DMS53 treated with DMSO at 0.1 percent for 48 hours (cell line): ENCODE data around the gene DPP8.
A peak's percentile ranks its signal among the peaks of the same experiment; 100 is the strongest.
"Not testable (repeated sequence)": the region's sequence is repeated elsewhere in the genome, so short reads cannot be mapped to it uniquely, and the experiment has no call there.

ENCODE experiments used
- DNase-seq: peaks from one replicate; lab custom pipeline; 2025; ENCODE audit not compliant: unreplicated experiment; lab: John Stamatoyannopoulos, UW

The DPP8 gene

GRCh38 chr15:65516997-65517865, at the start of gene DPP8:
DPP8 (minus strand) TSS chr15:65517689; CDS start chr15:65512553, 5,136 bp downstream.
- peak; percentile 84 for DNase-seq

- DNase-seq = no peak
Measured at GRCh38 chr15:65561934-65562333, 44.4 kb upstream of the DPP8 start.

DNA sequence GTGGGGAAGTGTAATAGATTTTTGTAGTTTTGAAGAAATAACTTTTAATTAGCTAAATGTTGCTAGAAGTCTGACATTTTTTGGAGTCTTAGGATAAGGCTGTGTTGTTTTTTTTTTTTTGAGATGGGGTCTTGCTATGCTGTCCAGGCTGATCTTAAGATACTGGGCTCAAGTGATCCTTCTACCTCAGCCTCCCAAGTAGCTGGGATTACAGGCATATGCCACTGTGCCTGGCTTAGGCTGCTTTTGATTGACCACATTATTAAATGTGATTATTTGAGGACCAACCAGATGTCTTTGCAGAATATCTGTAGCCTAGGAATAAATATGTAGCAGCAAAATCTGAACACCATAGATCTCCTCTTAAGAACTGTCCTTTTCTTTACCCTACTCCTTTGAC, 42.5 kb upstream of the DPP8 start:
- DNase-seq = no peak

DNA sequence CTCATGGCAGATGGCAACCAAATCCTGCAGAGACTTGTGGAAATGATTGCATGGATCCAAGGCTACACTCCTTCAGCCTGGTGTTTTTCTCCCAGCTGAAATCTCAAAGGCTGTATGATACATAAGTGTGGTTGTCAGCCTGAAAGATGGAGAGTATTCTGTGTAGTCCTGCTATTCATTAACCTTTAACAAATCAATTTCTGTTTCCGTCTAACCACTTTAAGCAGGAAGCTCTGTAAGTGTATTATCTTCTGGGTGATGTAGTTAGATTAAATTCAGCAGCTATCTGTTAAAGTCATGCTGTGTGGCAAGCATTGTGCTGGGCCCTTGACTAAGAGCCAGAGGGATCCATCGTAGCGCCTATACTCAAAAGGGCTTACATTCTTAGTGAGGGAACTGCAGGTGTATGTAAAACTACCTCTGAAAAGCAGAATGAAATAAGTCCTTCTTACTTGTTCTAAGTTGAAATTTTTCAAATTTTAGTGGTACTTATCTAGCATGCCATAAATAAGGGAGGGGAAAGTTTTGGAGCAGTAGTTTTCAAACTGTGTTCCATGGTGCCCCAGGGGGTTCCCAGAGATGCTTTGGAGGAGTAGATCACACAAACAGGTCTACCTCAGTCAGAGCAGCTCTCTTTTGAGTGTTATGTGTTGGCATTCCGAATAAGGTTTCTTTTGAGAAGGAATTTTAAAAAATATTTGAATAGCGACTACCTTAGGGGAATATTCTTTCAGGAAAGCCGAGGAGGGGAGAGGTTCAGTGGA, 41.7 kb upstream of the DPP8 start:
- no peak for DNase-seq

DNA sequence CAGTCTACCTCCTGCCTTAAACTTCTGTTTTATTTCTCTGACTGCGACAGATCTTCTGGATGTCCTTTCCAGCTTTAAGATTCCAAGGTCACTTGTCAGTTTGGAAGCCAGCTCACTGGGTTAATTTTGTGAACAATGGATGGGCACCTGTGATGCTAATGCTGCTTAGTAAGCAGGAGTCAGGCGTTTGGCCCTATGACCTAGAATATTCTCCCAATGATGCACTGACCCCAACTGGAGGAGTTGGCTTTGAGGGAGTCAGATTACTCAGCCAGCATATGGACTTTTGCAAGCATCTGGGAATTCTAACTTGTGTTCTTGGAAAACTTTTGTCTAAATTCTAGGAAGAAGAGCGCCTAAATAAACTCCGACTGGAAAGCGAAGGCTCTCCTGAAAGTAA, 40.8 kb upstream of the DPP8 start:
- no peak for DNase-seq

GRCh38 chr15:65556622-65557021, 39.1 kb upstream of the DPP8 start:
- DNase-seq = no peak

- DNase-seq = no peak
Measured at GRCh38 chr15:65553691-65554090, 36.2 kb upstream of the DPP8 start.

DNA sequence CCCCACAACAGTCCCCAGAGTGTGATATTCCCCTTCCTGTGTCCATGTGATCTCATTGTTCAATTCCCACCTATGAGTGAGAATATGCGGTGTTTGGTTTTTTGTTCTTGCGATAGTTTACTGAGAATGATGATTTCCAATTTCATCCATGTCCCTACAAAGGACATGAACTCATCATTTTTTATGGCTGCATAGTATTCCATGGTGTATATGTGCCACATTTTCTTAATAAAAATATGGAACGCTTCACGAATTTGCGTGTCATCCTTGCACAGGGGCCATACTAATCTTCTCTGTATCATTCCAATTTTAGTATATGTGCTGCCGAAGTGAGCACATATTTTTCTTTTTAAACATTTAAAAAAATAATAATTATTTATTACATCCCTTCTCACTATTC, 35.4 kb upstream of the DPP8 start:
- not testable (repeated sequence) for DNase-seq

DNA sequence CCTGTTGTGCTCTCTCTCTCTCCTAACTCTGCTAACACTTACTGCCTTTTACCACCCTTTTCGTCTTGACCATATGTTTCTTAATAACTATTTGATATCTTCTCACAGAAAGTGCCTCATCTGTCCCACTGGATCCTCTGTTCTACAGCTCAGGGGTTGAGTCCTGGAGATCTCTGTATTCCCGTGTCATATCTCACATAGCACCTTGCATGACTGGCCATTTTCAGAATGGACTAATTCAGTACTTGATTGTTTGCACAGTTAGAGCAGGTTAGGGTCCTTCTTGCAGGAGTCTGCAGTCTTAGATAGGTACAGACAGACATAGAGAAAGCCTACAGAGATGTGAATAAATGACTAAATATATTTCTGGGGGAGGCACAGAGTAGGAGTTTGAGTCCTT, 33.7 kb upstream of the DPP8 start:
- no peak for DNase-seq

DNA sequence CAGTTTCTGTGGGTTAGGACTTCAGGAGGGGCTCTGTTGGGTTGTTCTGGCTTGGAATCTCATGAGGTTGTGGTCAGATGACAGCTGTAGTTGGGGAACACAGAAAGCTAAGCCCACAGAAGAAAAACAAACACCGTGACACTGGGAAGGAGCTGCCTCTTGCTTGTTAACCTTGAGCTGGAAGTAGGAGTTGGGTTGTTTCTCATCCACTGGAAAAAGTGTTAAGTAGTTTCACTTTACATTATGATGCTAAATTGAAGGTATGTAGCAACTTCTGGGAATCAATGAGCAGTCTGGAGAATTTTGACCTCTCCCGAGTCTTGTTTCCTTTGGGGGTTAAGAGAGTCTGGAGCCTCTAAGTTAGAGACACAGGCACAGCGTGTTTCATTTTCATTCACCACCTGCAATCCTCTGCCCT, 33.2 kb upstream of the DPP8 start:
- no peak for DNase-seq

- not testable (repeated sequence) for DNase-seq
Measured at GRCh38 chr15:65549288-65549687, 31.8 kb upstream of the DPP8 start.

DNA sequence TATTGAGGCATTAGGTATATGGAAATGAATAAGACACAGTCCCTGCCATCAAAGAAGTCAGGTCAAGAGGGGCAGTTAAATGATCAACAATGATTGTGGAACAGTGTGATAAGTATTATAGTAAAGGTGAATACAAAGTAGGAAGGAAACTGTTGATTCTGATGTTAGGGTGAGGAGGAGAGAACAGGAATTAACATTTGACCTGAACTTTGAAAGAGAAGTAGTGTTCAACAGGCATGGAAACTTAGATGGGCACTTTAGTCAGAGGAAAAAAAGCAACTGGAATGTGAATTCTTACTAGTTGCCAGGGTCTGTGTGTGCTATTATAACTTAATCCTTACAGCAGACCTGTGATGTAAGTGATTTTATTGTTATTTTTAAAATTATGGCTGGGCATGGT, 30.4 kb upstream of the DPP8 start:
- DNase-seq = no peak

GRCh38 chr15:65541231-65541820, 23.8 kb upstream of the DPP8 start:
- no peak for DNase-seq

DNA sequence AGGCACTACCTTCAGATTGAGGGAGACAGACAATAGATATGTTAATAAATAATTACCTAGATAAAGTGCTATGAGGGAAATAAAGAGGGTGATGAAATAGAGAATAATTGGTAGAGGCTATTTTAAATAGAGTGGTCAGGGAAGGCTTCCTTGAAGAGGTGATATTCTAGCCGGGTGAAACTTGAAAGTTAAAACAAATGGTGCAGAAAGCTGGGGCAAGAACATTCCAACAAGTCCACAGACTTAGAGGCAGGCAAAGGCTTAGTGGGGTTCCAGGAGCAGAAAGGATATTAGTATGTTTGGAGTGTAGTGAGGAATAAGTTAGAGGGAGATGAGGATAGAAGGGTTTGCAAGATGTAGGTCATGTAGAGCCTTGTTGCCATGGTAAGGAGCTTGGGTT, 22.8 kb upstream of the DPP8 start:
- DNase-seq = no peak

DNA sequence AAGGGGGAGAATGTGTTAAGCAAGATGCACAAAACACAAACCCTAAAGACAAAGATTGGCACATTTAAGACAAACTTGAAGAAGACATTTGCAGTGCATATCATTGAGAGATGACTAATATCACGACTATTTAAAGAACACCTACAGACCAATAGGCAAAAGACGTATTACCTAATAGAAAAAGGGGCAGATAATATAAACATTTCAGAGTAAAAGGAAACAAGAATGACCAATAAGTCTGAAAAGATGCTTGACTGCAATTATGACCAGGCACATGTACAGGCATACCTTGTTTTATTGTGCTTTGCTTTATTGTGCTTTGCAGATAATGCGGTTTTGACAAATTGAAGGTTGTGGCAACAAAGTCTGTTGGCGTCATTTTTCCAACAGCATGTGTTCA, 17.7 kb upstream of the DPP8 start:
- DNase-seq = no peak

DNA sequence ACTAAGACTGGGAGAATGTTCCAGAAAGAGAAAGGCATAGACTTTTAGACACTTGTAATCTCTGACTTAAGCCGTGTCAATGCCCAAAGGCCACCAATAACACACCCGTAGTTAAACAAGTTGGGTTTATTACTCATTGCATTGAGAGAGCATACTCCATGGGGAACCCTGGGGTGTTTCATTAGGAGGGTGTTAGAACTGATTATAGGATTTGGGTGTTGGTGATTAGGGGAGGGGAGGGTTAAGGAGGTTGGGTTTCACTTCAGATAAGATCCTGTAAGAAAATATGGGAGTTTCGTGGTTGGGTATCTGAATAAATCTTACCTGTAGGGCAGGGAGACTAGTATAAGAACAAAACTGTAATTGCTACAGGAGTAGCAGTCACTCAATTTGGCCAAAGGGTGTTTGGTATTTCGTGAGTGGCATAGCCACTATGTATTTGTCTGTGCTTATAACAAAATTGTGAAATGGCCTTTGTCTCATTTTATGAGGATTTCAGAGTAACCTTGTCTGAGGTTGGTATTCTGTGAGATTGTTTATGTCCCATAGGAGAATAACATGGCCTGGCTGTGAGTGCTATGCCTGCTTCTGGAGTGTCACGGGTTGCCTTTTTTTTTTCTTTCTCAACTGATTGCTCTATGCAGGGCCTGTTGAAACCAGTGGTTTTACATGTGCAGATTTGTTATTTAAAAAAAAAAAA, 15.7 kb upstream of the DPP8 start:
- no peak for DNase-seq

DNA sequence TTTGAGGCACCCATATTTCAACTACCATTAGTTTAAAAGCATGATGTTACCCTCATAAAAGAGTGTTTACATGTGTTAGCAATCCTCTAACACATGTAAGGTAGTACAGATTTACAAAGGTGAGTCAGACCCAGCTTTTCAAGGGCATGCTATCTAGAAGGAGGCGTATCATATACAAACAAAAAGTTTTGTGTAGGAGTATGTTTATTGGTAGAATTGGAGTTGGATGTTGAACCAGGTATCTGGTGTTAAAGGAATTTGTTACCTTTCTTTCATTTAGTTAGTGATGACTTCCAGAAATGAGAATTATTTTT, 15.2 kb upstream of the DPP8 start:
- DNase-seq = no peak

DNA sequence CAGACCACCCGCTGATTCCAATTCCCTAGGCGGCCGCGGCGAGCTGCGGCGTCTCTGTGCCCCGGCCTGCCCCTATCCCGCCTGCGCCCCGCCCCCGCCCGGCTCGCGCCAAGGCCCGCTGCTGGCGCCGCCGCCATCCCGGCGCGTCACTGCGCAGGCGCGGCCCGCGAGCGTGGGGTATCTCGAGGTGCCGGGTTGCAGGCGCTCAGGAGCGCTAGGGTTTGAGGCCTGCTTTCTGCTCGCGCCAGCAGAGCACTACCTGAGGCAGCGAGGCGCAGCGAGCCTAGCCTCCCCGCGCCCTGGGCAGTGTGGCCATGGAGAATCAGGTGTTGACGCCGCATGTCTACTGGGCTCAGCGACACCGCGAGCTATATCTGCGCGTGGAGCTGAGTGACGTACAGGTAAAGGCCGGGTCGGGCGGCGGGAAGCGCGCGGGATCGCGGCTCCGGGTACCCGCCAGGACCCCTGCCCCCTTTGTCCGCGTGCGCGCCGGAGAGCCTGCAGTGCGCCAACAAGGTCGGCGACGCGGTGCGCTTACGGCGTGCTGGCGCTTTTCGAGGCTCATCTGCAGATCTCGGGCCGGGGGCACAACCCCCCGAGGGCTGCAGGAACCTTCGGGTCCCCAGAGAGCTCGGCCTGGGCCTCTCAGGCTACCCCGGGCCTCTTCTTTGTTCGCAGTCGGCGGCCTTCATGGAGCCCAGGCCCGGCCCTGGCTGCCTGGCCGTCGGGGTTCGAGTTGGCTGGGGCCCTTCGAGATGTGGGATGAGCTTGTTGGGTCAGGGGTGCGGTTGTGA, 13.0 kb upstream of the DPP8 start, which contains the start of gene HACD3:
TSS of gene HACD3 (plus strand) at position 146 of the 794 bp plus-strand sequence. CDS start at position 315, 169 bp downstream.
- peak; percentile 52 for DNase-seq

GRCh38 chr15:65529762-65530317, 12.4 kb upstream of the DPP8 start:
- no peak for DNase-seq

- DNase-seq = no peak
Measured at GRCh38 chr15:65528461-65529060, 11.1 kb upstream of the DPP8 start.
